H54 (cell line): Measurements from ENCODE around the gene GDNF.
"Not testable (repeated sequence)": the region's sequence is repeated elsewhere in the genome, so short reads cannot be mapped to it uniquely, and the experiment has no call there.

Experiments used
- DNase-seq: peaks from one replicate; pipeline ENCODE4 v3.0.0; 2011; ENCODE audit warnings: low spot score, mixed read lengths; ENCODE audit not compliant: insufficient read length
- FAIRE-seq: peaks from 3 replicates; lab custom pipeline; 2011; peaks lifted over from hg19 to GRCh38; lab: Jason Lieb, UNC
- POLR2A ChIP-seq: IDR thresholded peaks from 2 replicates; pipeline ENCODE4 v1.6.1; 2011; ENCODE audit warnings: low read depth, mild to moderate bottlenecking, low read length

Gene GDNF

DNA sequence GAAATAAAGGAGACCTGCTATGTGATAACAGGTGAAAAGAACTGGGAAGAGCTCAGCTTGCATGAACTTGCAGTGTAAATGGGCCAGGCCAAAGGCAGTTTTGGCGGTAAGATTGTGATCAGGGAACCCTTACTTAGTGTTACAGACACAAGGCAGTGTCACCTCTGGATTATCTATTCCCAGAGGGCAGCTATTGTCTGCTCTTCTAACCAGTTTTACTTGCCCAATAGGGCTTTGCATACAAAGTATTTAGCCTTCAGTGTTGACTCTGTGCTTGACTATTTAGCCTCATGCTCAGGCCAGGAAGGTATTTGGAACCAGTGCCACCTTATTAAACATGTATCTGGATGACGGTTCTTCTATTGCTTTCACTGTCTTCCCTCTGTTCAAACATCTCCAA lies 38.3 kb downstream of the GDNF start:
- TF ChIP-seq POLR2A, result no peak
- FAIRE-seq (no peak), DNase-seq (no peak)

DNA sequence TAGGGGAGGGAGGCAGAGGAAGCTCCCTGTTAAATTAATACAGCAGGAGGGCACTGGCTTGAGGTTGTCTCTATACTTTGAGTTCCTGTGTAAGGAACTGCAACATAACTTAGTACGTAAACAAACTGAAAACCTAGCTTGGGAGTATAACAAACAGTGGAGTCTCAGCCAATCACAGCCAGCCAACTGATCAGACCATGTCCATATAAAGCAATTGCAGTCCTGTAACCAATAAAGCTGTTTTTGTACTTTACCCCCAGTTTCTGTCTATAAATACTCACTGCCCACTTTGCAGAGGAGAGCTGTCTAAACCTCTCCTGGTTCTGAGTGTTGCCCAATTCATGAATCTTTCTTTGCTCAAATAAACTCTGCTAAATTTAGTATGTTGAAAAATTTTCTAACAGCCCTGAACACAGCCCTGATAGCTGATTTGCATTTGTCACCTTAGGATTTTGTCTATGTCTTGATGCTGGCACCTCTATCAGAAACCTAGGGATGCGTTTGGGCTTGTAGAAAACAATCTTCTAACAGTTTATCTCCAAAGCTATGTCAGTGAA lies 39.9 kb downstream of the GDNF start:
- no peak for FAIRE-seq
- DNase-seq, result no peak
- TF ChIP-seq POLR2A, result no peak

DNA sequence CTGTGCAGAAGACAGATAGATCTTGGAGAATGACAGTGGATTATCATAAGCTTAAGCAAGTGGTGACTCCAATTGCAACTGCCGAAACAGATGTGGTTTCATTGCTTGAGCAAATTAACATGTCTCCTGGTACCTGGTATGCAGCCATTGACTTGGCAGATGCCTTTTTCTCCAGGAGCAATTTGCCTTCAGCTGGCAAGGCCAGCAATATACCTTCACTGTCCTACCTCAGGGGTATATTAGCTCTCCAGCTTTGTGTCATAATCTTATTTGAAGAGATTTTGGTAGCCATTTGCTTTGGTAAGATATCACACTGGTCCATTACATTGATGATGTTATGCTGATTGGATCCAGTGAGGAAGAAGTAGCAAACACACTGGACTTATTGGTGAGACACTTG lies 43.4 kb downstream of the GDNF start:
- not testable (repeated sequence) for FAIRE-seq, DNase-seq

DNA sequence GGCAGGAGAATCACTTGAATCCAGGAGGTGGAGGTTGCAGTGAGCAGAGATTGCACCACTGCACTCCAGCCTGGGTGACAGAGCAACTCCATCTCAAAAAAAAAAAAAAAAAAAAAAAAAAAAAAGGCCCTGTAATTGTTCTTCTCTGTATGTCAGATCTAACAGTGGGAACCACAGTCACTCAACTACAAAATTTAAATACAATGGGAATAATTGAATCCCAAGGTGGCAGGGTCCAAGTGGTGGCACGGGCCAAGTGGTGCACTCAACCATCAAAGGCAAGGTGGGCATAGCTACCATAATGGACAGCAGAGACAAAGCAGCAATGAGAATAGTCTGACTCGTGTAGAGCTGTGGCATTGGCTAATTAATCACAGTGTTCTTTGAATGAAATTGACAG lies 44.5 kb downstream of the GDNF start:
- not testable (repeated sequence) for DNase-seq, FAIRE-seq

DNA sequence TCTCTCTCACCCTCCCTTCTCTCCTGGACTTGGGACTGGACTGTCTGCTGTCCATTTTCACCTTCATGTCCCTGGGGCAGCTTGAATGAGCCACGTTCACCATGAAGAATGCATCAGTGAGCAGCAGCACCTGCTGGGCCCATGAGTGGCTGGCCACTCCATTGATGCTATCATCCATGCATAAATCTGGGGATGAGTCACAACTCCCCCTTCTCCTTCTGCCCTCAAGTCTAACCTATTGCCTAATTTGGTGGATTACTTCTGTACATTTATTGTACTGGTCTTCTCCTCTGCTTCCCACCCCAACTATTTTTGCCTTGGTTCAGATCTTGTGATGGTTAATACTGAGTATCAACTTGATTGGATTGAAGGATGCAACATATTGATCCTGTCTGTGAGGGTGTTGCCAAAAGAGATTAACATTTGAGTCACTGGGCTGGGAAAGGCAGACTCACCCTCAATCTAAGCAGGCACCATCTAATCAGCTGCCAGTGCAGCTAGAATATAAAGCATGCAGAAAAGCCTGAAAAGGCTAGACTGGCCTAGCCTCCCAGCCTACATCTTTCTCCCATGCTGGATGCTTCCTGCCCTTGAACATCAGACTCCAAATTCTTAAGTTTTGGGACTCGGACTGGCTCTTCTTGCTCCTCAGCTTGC lies 46.7 kb downstream of the GDNF start:
- peak; percentile 99 for FAIRE-seq
- TF ChIP-seq POLR2A, result no peak
- peak; percentile 61 for DNase-seq

DNA sequence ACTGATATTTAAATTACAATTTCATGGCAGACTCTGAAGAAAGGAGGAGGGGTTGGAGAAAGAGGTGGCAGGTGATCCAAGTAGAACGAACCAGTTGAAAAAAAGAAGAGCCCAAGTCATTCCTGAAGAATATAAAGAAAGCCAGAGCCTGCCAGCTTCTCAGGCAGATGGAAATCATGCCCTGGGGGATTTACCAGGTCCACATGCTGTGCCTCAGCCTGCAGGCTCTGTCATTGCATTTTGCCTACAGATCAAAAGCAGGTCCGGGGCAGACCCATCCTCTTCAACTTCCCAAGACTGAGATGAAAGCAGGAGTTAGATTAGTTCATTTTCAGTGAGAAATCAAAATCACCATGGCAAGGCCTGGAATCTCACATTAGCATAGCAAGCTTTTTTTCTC lies 48.5 kb downstream of the GDNF start:
- DNase-seq (no peak), FAIRE-seq (no peak)
- TF ChIP-seq POLR2A, result no peak

DNA sequence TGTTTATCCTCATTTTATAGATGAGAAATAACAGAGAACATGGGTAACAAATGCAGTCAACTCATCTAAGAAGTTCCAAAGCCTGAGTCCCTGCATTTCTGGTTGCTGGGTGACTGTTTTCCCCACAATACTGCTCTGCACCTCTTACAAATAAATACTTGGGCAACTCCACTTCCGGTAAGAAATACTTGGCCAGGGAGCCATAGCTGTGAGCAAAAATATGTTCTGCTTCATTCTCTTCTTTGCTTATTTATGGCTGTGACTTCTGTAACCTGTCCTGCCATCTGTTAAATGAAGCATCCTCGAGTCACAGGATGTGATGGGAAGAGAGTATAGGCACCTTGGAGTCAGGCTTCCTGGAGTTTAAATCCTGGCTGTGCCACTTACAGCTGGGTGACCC lies 49.9 kb downstream of the GDNF start:
- FAIRE-seq (no peak), DNase-seq (no peak)
- no peak for TF ChIP-seq POLR2A

DNA sequence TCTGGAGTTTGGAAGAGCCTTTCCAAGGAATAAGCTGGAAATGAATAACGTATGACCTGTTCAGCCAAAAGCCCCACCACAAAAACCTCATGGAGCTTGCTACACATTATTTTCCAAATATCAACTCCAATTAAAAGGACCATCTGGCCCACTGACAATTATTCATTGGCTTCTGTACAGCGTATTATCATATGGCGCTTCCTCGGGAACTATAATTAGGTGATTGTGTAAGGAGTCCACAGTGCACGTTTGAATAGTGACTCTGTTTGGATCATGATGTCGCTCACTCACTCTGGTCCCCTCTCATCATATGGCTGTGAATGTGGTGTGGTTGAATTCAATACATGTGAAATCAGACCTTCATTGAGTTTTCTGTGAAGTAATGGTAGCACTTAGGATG lies 52.1 kb downstream of the GDNF start:
- no peak for FAIRE-seq
- no peak for DNase-seq
- no peak for TF ChIP-seq POLR2A

DNA sequence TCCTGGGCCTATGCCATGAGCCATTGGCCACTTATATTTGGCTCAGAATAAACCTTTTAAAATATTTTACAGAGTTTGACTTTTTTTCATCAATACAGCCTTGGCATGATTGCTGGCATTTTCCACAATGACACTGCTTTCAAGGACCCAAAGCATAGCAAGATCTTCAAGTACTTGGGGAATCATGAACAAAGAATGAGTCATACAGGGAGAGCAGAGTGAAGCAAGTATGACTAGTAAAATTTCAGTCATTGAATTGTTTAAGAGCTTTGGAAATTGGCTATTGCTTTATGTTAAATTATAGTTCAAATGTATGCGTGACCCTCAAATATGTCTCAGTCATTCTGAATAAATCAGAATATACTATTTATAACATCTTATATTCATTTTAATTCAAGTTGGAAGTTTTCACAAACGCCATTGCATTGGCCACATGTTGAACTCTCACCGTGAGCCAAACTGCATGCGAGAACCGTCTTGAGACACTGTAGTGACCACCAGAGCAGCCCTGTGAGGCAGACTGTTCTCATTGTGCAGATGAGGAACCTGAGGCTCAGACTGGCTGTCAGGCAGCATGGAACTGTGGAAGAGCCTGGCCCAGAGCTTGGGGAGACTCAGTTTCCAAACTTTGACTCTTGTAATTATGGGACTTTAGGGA lies 52.9 kb downstream of the GDNF start:
- peak; percentile 46 for DNase-seq
- TF ChIP-seq POLR2A, result no peak
- peak; percentile 90 for FAIRE-seq

DNA sequence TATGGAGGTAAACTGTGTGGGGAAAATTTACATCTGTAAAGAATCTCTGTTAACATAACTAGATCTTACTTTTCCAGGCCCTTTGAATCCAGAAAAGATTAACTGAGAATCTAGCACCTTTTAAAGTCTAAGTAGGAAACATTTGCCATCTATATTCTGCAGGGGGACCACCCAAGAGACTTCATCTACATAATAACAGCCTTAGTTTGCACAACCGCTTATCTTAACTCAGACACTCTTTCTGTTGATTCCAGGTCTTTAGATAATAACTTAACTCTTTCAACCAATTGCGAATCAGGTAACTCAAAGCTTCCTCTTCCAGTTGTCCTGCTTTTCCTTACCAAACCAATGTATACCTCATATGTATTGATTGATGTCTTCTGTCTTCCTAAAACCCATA lies 53.4 kb downstream of the GDNF start:
- TF ChIP-seq POLR2A, result no peak
- FAIRE-seq (no peak), DNase-seq (no peak)

DNA sequence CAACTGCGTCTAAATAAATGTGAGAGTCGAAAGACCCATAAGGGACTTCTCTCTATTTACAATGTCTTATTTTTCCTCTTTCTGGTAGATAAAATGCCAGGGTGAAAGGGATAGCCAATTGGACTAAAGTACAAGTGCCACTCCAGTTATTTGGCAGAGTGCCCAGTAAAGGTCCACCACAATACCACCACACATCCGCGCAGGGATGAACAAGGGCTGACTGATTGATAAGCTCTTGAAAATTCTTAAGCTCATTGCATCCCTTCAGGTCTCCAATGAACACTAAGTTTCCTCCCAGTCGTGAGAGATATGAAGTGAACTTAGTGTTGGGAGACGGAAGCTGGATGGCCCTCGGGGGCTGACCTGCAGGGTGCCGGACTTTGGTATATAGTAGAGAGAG lies 58.4 kb downstream of the GDNF start:
- not testable (repeated sequence) for DNase-seq, FAIRE-seq

DNA sequence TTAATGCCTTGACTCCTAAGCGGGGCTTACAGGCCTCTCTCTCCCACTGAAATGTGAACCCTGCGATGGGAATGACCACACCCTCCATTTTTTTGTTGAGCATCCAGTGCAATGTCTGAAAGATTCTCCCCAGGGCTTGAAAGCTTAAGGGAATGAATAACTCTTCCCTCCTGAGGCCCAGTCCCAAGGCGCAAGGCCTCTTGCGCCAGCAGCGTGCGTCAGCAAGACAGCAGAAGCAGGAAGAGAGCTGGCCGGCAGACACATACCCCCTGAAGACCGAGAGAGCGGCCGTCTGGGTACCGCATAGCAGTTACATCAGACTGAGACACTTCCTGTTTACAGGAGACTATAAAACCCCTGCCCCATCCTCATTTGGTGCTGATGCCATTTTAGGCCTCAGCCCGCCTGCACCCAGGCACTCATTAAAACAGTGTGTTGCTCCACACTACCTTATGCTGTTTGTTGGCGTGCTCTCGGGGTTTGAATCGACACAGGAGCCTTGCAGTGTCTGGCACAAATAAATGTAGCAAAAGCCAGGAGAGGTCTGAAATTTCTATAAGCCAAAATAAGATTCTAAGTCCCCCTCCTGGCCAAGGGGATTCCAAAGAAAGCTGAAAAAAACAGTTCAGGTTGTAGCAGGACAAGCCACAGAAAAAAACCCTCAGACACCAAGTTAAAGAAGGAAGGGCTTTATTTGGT lies 62.3 kb downstream of the GDNF start:
- TF ChIP-seq POLR2A, result no peak
- DNase-seq (no peak), FAIRE-seq (no peak)

DNA sequence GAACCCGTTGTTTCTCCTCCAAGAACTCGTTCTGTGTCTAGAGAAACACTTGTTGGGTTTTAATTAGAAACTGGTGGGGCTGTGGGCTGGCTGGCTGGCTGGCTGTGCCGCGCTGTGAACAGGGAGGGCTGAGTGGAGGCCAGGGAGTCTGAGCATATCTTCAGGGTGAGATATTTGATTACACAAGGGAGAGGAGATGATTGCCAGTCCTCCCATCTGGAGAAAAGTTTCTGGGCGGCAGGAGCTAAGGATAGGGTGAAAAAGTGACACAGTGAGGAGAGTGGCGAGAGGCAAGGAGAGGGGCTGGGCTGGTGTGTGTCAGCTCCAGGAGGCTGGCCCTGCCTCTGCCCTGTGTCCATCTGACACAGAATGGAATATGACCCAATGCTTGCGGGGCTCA lies 63.0 kb downstream of the GDNF start:
- no peak for TF ChIP-seq POLR2A
- no peak for DNase-seq
- no peak for FAIRE-seq

DNA sequence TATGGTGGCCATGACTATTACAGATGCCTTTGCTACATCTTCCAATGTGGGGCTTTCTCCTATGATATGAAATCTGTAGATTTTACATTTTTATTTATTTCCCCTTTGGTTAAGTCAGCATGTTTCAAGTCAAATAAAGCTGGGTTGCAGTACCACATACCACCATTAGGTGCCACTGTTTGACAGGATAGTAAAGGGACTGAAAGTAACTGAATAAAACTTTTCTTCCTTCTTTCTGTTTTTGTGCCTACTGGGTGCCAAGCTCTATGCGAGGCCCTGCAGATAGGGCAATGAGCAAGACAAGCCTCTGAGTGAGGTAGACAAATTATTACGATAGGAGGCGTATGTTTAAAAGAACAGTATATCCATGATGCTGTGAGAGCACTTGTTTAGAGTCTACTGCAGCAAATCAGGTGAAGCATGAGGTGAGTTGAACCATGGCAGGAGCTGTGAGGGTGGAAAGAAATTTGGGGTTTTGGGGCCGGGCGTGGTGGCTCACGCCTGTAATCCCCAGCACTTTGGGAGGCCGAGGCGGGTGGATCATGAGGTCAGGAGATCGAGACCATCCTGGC lies 64.8 kb downstream of the GDNF start:
- no peak for TF ChIP-seq POLR2A
- FAIRE-seq, result no peak
- no peak for DNase-seq
